Measurements from ENCODE around the gene ADH1C. TPM values are rescaled to one million over a fixed set of nuclear protein-coding genes. Genes with fewer than 3 reads are reported as not detected.

The ADH1C gene
- total RNA-seq, 2 experiments from 2014 or later, result not detected

Other genes starting within 250 kb of the ADH1C start
- not detected in 2 replicates for gene ADH4, start 208.4 kb downstream of the ADH1C start, total RNA-seq (2014; rRNA removed; shearing (Covaris generic))
- not detected in 2 replicates for gene ADH4, start 208.4 kb downstream of the ADH1C start, total RNA-seq (2022)
- gene ADH6, start 133.5 kb downstream of the ADH1C start, total RNA-seq (2014; rRNA removed; shearing (Covaris generic)), result not detected in 2 replicates
- gene ADH6, start 133.5 kb downstream of the ADH1C start, total RNA-seq (2022), result not detected in 2 replicates
- not detected in 2 replicates for gene ADH1A, start 61.8 kb downstream of the ADH1C start, total RNA-seq (2014; rRNA removed; shearing (Covaris generic))
- gene ADH1A, start 61.8 kb downstream of the ADH1C start, total RNA-seq (2022), result not detected in 2 replicates
- gene ADH1B, start 31.3 kb downstream of the ADH1C start, total RNA-seq (2014; rRNA removed; shearing (Covaris generic)), result not detected in 2 replicates
- gene ADH1B, start 31.3 kb downstream of the ADH1C start, total RNA-seq (2022), result not detected in 2 replicates
- not detected in 2 replicates for gene ADH7, start 82.6 kb upstream of the ADH1C start, total RNA-seq (2014; rRNA removed; shearing (Covaris generic))
- not detected in 2 replicates for gene ADH7, start 82.6 kb upstream of the ADH1C start, total RNA-seq (2022)
- gene C4orf17, start 158.3 kb upstream of the ADH1C start, total RNA-seq (2014; rRNA removed; shearing (Covaris generic)), result not detected in 2 replicates
- gene C4orf17, start 158.3 kb upstream of the ADH1C start, total RNA-seq (2022), result not detected in 2 replicates
- gene TRMT10A, start 211.3 kb upstream of the ADH1C start, total RNA-seq (2014; rRNA removed; shearing (Covaris generic)), result 7.9 and 13.3 TPM in 2 replicates
- gene TRMT10A, start 211.3 kb upstream of the ADH1C start, total RNA-seq (2022), result 17.1 and 18.8 TPM in 2 replicates
- gene MTTP, start 222.1 kb upstream of the ADH1C start, total RNA-seq (2014; rRNA removed; shearing (Covaris generic)), result 0.25 TPM in 1 of 2 replicates, not detected in the other
- 0.57 and 0.77 TPM in 2 replicates for gene MTTP, start 222.1 kb upstream of the ADH1C start, total RNA-seq (2022)

Data from OCI-LY7 (cell line).